ENCODE measurements around the gene TSPEAR. TPM values are rescaled to one million over a fixed set of nuclear protein-coding genes. Genes with fewer than 3 reads are reported as not detected.
"Not testable (repeated sequence)": the region's sequence is repeated elsewhere in the genome, so short reads cannot be mapped to it uniquely, and the experiment has no call there.

Gene TSPEAR
- total RNA-seq, 2 donors from 2014 or later = not detected

- no peaks in the 10 kb centered on the region for H3K36me3 ChIP-seq
- ATAC-seq (ENCODE audit: insufficient number of reproducible peaks, low FRiP score, low read depth) (no peak), DNase-seq (ENCODE audit: low spot score) (no peak)
- H3K27me3 ChIP-seq (replicated peaks; ENCODE audit: insufficient read depth) = no peaks in the 10 kb centered on the region
- TF ChIP-seq CTCF (IDR thresholded peaks at IDR 0.05) = no peak
- no peak overlapping the region for H3K4me3 ChIP-seq
- peaks cover 3% of the 10 kb centered on the region for H3K9me3 ChIP-seq
- H3K4me1 ChIP-seq (ENCODE audit: control insufficient read depth in 1 of 2, low read depth in 2 of 2) = no peaks in the 10 kb centered on the region
- H3K27ac ChIP-seq = no peak overlapping the region
Measured at GRCh38 chr21:44687671-44688070, 23.7 kb downstream of the TSPEAR start.

DNA sequence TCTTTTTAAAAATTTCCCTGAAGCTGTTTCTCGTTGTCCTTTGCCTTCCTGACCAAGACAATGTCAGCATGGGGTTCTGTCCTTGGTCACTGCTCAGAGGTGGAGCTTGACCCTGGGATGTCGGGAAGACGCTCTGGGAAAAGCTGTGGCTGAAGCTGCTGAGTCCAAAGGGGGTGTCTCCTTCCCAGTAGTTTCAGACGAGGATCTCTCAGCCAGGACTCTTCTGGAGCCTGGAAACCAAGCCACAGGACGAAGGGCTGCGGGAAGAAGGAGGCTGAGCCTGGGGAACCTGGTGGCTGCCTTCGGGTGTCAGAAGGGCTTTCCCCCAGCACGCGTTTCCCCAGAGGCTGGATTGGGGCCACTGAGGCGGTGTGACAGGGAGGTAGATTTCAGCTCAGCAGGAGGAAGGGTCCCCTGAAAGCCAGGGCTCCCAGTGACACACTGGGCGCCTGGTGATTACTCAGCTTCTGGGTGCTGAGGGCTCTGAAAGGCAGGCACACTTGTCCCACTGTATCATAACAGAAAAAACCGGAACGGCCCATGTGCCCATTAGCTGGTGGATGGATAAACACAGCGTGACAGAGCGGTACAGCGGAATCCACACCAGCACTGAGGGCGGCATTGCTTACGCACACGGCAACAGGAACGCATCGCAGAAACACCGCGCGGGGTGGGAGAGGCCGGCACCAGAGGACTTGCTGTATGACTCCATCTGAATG is 24.4 kb downstream of the TSPEAR start:
- no peak overlapping the region for H3K4me3 ChIP-seq
- DNase-seq (ENCODE audit: low spot score) = no peak

DNA sequence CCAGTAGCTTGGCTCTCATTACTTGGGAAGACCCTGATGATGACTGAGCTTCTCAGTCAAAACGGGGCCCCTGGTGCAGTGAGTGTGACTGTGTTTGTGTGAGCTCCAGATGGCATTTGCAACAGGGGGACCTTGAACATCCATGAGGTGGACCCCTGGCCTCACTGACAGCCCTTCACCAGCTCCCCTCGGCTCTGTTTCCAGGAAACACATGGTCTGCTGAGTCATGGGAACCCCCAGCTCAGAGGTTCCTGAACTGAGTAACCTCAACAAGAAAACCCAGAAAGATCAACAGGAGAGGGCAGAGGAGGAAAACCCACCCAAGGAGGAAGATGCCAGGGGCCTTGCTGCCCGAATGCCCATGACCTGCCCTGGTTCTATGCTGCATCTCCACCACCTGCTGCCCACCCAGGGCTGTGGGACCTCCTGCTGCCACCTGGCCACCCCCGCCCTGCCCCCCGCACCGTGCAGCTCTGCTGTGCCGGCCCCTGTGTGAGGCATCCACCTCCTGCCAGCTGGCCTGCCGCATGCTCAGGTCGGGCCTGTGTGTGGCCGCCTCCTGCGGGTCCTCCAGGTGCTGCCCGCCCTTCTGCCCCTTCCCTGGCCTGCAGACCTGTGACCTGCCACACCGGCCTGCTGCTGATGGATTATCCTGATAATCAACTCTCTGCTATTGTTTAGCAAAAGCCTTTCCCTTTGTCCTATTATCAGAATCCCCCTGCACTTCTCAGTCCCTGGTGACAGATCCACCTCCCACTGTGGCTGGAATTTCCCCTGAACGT is 25.2 kb downstream of the TSPEAR start:
- Histone ChIP-seq H3K27ac (no peak overlapping the region), H3K4me3 (no peak overlapping the region), H3K27me3 (replicated peaks; ENCODE audit: insufficient read depth) (no peaks in the 10 kb centered on the region), H3K36me3 (no peaks in the 10 kb centered on the region), H3K4me1 (ENCODE audit: control insufficient read depth in 1 of 2, low read depth in 2 of 2) (no peaks in the 10 kb centered on the region), H3K9me3 (no peaks in the 10 kb centered on the region)
- no peak for TF ChIP-seq CTCF (IDR thresholded peaks at IDR 0.05)
- DNase-seq (ENCODE audit: low spot score) = no peak
- no peak for ATAC-seq (ENCODE audit: insufficient number of reproducible peaks, low FRiP score, low read depth)

More for the DNA sequence above, 24.4 kb downstream of the TSPEAR start:
- no peak overlapping the region for H3K27ac ChIP-seq
- H3K27me3 ChIP-seq (replicated peaks; ENCODE audit: insufficient read depth) = no peaks in the 10 kb centered on the region
- no peak for TF ChIP-seq CTCF (IDR thresholded peaks at IDR 0.05)
- ATAC-seq (ENCODE audit: insufficient number of reproducible peaks, low FRiP score, low read depth) = no peak
- no peaks in the 10 kb centered on the region for H3K4me1 ChIP-seq (ENCODE audit: control insufficient read depth in 1 of 2, low read depth in 2 of 2)
- H3K36me3 ChIP-seq = no peaks in the 10 kb centered on the region
- no peaks in the 10 kb centered on the region for H3K9me3 ChIP-seq

- not testable (repeated sequence) for DNase-seq (ENCODE audit: low spot score); H3K9me3 ChIP-seq; H3K36me3 ChIP-seq; H3K4me3 ChIP-seq; H3K4me1 ChIP-seq (ENCODE audit: control insufficient read depth in 1 of 2, low read depth in 2 of 2); ATAC-seq (ENCODE audit: insufficient number of reproducible peaks, low FRiP score, low read depth); H3K27ac ChIP-seq; H3K27me3 ChIP-seq (replicated peaks; ENCODE audit: insufficient read depth)
Measured at GRCh38 chr21:44685050-44685449, 26.3 kb downstream of the TSPEAR start.

DNA sequence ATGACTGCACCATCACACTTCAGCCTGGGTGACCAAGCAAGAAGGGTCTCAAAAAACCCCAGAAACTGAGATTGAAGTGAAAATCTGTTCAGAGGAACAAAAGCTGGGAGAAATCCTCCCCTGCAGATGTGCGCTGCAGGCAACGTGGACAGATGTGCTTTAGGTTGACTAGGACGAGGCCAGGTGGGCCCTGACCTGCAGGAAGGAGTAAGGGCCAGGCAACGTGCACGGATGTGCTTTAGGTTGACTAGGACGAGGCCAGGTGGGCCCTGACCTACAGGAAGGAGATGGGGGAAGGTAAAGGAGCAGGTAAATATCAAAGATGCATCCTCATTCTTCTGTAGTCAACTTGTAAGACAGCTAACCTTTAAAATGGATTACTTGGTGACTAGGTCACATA is 26.9 kb downstream of the TSPEAR start:
- Histone ChIP-seq H3K4me3 (no peak overlapping the region), H3K36me3 (no peaks in the 10 kb centered on the region), H3K9me3 (no peaks in the 10 kb centered on the region), H3K4me1 (ENCODE audit: control insufficient read depth in 1 of 2, low read depth in 2 of 2) (no peaks in the 10 kb centered on the region), H3K27ac (no peak overlapping the region), H3K27me3 (replicated peaks; ENCODE audit: insufficient read depth) (no peaks in the 10 kb centered on the region)
- DNase-seq (ENCODE audit: low spot score) = no peak
- no peak for TF ChIP-seq CTCF (IDR thresholded peaks at IDR 0.05)
- ATAC-seq (ENCODE audit: insufficient number of reproducible peaks, low FRiP score, low read depth) = no peak
